ENCODE measurements around the gene NARS2.

Gene NARS2

DNA sequence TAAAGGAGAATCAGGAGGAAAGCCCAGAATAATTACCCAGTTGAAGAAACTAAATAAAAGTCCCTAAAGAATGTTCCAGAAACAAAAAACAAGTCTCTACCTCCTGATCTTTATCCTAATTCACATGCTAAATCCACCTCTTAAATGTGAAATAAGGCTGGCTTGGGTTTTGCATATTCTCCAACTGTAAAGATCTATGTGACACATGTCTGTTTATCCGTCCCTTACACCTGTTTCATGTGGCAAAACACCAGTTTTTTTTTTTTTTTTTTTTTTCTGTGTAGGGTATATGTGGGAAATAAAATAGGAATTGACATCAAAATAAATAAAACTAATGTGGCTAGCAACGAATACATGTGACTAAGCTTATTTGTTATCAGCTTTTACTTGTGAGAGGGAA, 70.5 kb downstream of the NARS2 start:
- Histone ChIP-seq H3K9ac (ENCODE audit: low read length) (no peak overlapping the region), H2AK5ac (ENCODE audit: low read length, severe bottlenecking) (no peak overlapping the region), H3K23ac (ENCODE audit: low read length in 2 of 2) (no peak overlapping the region), H3K27me3 (ENCODE audit: control insufficient read depth in 1 of 2, insufficient read depth in 1 of 2, low read length in 2 of 2) (no peaks in the 10 kb centered on the region), H3K9me3 (ENCODE audit: control insufficient read depth, low read length) (no peaks in the 10 kb centered on the region), H3K36me3 (ENCODE audit: control insufficient read depth in 1 of 2, insufficient read depth in 2 of 2, low read depth in 1 of 2, low read length in 2 of 2) (no peaks in the 10 kb centered on the region), H3K4me1 (ENCODE audit: control insufficient read depth, insufficient read depth, low read depth, low read length) (peaks cover 3% of the 10 kb centered on the region), H3K4me3 (ENCODE audit: insufficient read depth in 1 of 2, low read depth in 1 of 2, low read length in 2 of 2) (no peak overlapping the region), H4K91ac (ENCODE audit: low read length) (no peak overlapping the region), H3K79me1 (replicated peaks; ENCODE audit: low read length, poor library complexity, severe bottlenecking) (peaks cover 7% of the 10 kb centered on the region), H2BK5ac (ENCODE audit: low read depth, low read length, poor library complexity, severe bottlenecking) (no peak overlapping the region), H3K27ac (ENCODE audit: low read length, poor library complexity, severe bottlenecking) (no peak overlapping the region), H2BK12ac (ENCODE audit: low read length in 2 of 2) (no peak overlapping the region), H3K4ac (ENCODE audit: low read depth in 1 of 2, low read length in 2 of 2) (no peak overlapping the region), H3K18ac (ENCODE audit: low read depth in 1 of 2, low read length in 2 of 2) (no peak overlapping the region), H3K4me2 (ENCODE audit: low read length, poor library complexity, severe bottlenecking) (no peak overlapping the region), H2AFZ (ENCODE audit: low read depth, low read length) (no peak overlapping the region), H2BK120ac (ENCODE audit: low read depth, low read length) (no peak overlapping the region), H2BK15ac (ENCODE audit: low read depth, poor library complexity, severe bottlenecking) (no peak overlapping the region), H3K14ac (ENCODE audit: low read length in 2 of 2) (no peak overlapping the region), H4K8ac (ENCODE audit: low read length) (no peak overlapping the region)
- 100% methylated on average over 1 of the region's 2 CpGs for WGBS
- no peak for DNase-seq

- no peak overlapping the region for H3K4me2 ChIP-seq (ENCODE audit: low read length, poor library complexity, severe bottlenecking)
- no peak overlapping the region for H3K4me3 ChIP-seq (ENCODE audit: insufficient read depth in 1 of 2, low read depth in 1 of 2, low read length in 2 of 2)
- DNase-seq: no peak
- no peak overlapping the region for H2AFZ ChIP-seq (ENCODE audit: low read depth, low read length)
- no peak overlapping the region for H3K4ac ChIP-seq (ENCODE audit: low read depth in 1 of 2, low read length in 2 of 2)
- H3K9ac ChIP-seq (ENCODE audit: low read length): no peak overlapping the region
- H3K9me3 ChIP-seq (ENCODE audit: control insufficient read depth, low read length): no peaks in the 10 kb centered on the region
- H4K91ac ChIP-seq (ENCODE audit: low read length): no peak overlapping the region
- H3K27me3 ChIP-seq (ENCODE audit: control insufficient read depth in 1 of 2, insufficient read depth in 1 of 2, low read length in 2 of 2): no peaks in the 10 kb centered on the region
- H3K4me1 ChIP-seq (ENCODE audit: control insufficient read depth, insufficient read depth, low read depth, low read length): no peaks in the 10 kb centered on the region
- H3K27ac ChIP-seq (ENCODE audit: low read length, poor library complexity, severe bottlenecking): no peak overlapping the region
- H3K23ac ChIP-seq (ENCODE audit: low read length in 2 of 2): no peak overlapping the region
- no peak overlapping the region for H3K18ac ChIP-seq (ENCODE audit: low read depth in 1 of 2, low read length in 2 of 2)
- no peak overlapping the region for H2AK5ac ChIP-seq (ENCODE audit: low read length, severe bottlenecking)
- H3K36me3 ChIP-seq (ENCODE audit: control insufficient read depth in 1 of 2, insufficient read depth in 2 of 2, low read depth in 1 of 2, low read length in 2 of 2): no peaks in the 10 kb centered on the region
- no peak overlapping the region for H4K8ac ChIP-seq (ENCODE audit: low read length)
- H2BK12ac ChIP-seq (ENCODE audit: low read length in 2 of 2): no peak overlapping the region
- no peak overlapping the region for H2BK120ac ChIP-seq (ENCODE audit: low read depth, low read length)
- H3K14ac ChIP-seq (ENCODE audit: low read length in 2 of 2): no peak overlapping the region
- no peak overlapping the region for H2BK5ac ChIP-seq (ENCODE audit: low read depth, low read length, poor library complexity, severe bottlenecking)
- peaks cover 10% of the 10 kb centered on the region for H3K79me1 ChIP-seq (replicated peaks; ENCODE audit: low read length, poor library complexity, severe bottlenecking)
- H2BK15ac ChIP-seq (ENCODE audit: low read depth, poor library complexity, severe bottlenecking): no peak overlapping the region
Observed at GRCh38 chr11:78499971-78500370, 74.7 kb downstream of the NARS2 start.

GRCh38 chr11:78497293-78497692, 77.4 kb downstream of the NARS2 start:
- Histone ChIP-seq H4K8ac (ENCODE audit: low read length) (no peak overlapping the region), H3K9ac (ENCODE audit: low read length) (no peak overlapping the region), H3K79me1 (replicated peaks; ENCODE audit: low read length, poor library complexity, severe bottlenecking) (peaks cover 7% of the 10 kb centered on the region), H3K4ac (ENCODE audit: low read depth in 1 of 2, low read length in 2 of 2) (no peak overlapping the region), H2AK5ac (ENCODE audit: low read length, severe bottlenecking) (no peak overlapping the region), H3K14ac (ENCODE audit: low read length in 2 of 2) (no peak overlapping the region), H3K9me3 (ENCODE audit: control insufficient read depth, low read length) (no peaks in the 10 kb centered on the region), H4K91ac (ENCODE audit: low read length) (no peak overlapping the region), H3K4me2 (ENCODE audit: low read length, poor library complexity, severe bottlenecking) (no peak overlapping the region), H3K4me1 (ENCODE audit: control insufficient read depth, insufficient read depth, low read depth, low read length) (no peaks in the 10 kb centered on the region), H2BK5ac (ENCODE audit: low read depth, low read length, poor library complexity, severe bottlenecking) (no peak overlapping the region), H3K27ac (ENCODE audit: low read length, poor library complexity, severe bottlenecking) (no peak overlapping the region), H3K27me3 (ENCODE audit: control insufficient read depth in 1 of 2, insufficient read depth in 1 of 2, low read length in 2 of 2) (no peaks in the 10 kb centered on the region), H3K36me3 (ENCODE audit: control insufficient read depth in 1 of 2, insufficient read depth in 2 of 2, low read depth in 1 of 2, low read length in 2 of 2) (no peaks in the 10 kb centered on the region), H3K4me3 (ENCODE audit: insufficient read depth in 1 of 2, low read depth in 1 of 2, low read length in 2 of 2) (no peak overlapping the region), H2BK15ac (ENCODE audit: low read depth, poor library complexity, severe bottlenecking) (no peak overlapping the region), H3K23ac (ENCODE audit: low read length in 2 of 2) (no peak overlapping the region), H3K18ac (ENCODE audit: low read depth in 1 of 2, low read length in 2 of 2) (no peak overlapping the region), H2BK120ac (ENCODE audit: low read depth, low read length) (no peak overlapping the region), H2BK12ac (ENCODE audit: low read length in 2 of 2) (no peak overlapping the region), H2AFZ (ENCODE audit: low read depth, low read length) (no peak overlapping the region)
- DNase-seq: no peak

GRCh38 chr11:78493413-78493975, 81.2 kb downstream of the NARS2 start:
- Histone ChIP-seq H3K18ac (ENCODE audit: low read depth in 1 of 2, low read length in 2 of 2) (no peak overlapping the region), H3K23ac (ENCODE audit: low read length in 2 of 2) (no peak overlapping the region), H4K8ac (ENCODE audit: low read length) (no peak overlapping the region), H3K79me1 (replicated peaks; ENCODE audit: low read length, poor library complexity, severe bottlenecking) (peaks cover 5% of the 10 kb centered on the region), H4K91ac (ENCODE audit: low read length) (no peak overlapping the region), H2BK5ac (ENCODE audit: low read depth, low read length, poor library complexity, severe bottlenecking) (no peak overlapping the region), H3K27ac (ENCODE audit: low read length, poor library complexity, severe bottlenecking) (no peak overlapping the region), H2BK120ac (ENCODE audit: low read depth, low read length) (no peak overlapping the region), H3K9me3 (ENCODE audit: control insufficient read depth, low read length) (no peaks in the 10 kb centered on the region), H2AFZ (ENCODE audit: low read depth, low read length) (no peak overlapping the region), H3K4ac (ENCODE audit: low read depth in 1 of 2, low read length in 2 of 2) (no peak overlapping the region), H3K4me2 (ENCODE audit: low read length, poor library complexity, severe bottlenecking) (no peak overlapping the region), H2AK5ac (ENCODE audit: low read length, severe bottlenecking) (no peak overlapping the region), H2BK12ac (ENCODE audit: low read length in 2 of 2) (no peak overlapping the region), H3K4me3 (ENCODE audit: insufficient read depth in 1 of 2, low read depth in 1 of 2, low read length in 2 of 2) (no peak overlapping the region), H3K4me1 (ENCODE audit: control insufficient read depth, insufficient read depth, low read depth, low read length) (no peaks in the 10 kb centered on the region), H3K27me3 (ENCODE audit: control insufficient read depth in 1 of 2, insufficient read depth in 1 of 2, low read length in 2 of 2) (no peaks in the 10 kb centered on the region), H3K9ac (ENCODE audit: low read length) (no peak overlapping the region), H2BK15ac (ENCODE audit: low read depth, poor library complexity, severe bottlenecking) (no peak overlapping the region), H3K14ac (ENCODE audit: low read length in 2 of 2) (no peak overlapping the region), H3K36me3 (ENCODE audit: control insufficient read depth in 1 of 2, insufficient read depth in 2 of 2, low read depth in 1 of 2, low read length in 2 of 2) (no peaks in the 10 kb centered on the region)
- DNase-seq: no peak
- WGBS: 83% methylated on average over 1 of the region's 3 CpGs

All from mesenchymal stem cell (in vitro differentiated cells and primary cell).